Endodermal cell (in vitro differentiated cells): ENCODE data around the gene CRELD2. TPM values are rescaled to one million over a fixed set of nuclear protein-coding genes. Genes with fewer than 3 reads are reported as not detected.
A peak's percentile ranks its signal among the peaks of the same experiment; 100 is the strongest.

ENCODE experiments used
- DNase-seq: peaks from one replicate; pipeline ENCODE4 v3.0.0-alpha.2; 2017
- H3K27ac ChIP-seq: 2 replicates; pipeline ENCODE4 v1.5.1; 2013; ENCODE audit warnings: mild to moderate bottlenecking, low read depth, low read length, moderate library complexity
- H3K27me3 ChIP-seq: 2 replicates; pipeline ENCODE4 v1.6.1; 2013; ENCODE audit warnings: mild to moderate bottlenecking, low read length, moderate library complexity; ENCODE audit not compliant: insufficient read depth, control insufficient read depth, poor library complexity, severe bottlenecking
- H3K36me3 ChIP-seq: 2 replicates; pipeline ENCODE4 v1.7.0; 2013; ENCODE audit warnings: mild to moderate bottlenecking, low read length, moderate library complexity; ENCODE audit not compliant: control insufficient read depth, insufficient read depth
- H3K4me1 ChIP-seq: one replicate; pipeline ENCODE4 v1.7.0; 2013; ENCODE audit warnings: low read length; ENCODE audit not compliant: control insufficient read depth, insufficient read depth
- H3K4me3 ChIP-seq: 2 replicates; pipeline ENCODE4 v1.5.1; 2013; ENCODE audit warnings: mild to moderate bottlenecking, low read length, moderate library complexity
- H3K9ac ChIP-seq: 2 replicates; pipeline ENCODE4 v1.6.1; 2013; ENCODE audit warnings: mild to moderate bottlenecking, low read length, moderate library complexity; ENCODE audit not compliant: poor library complexity, severe bottlenecking; ENCODE audit errors: extremely low read depth
- H3K9me3 ChIP-seq: 2 replicates; pipeline ENCODE4 v1.6.1; 2013; ENCODE audit warnings: mild to moderate bottlenecking, low read length, moderate library complexity; ENCODE audit not compliant: control insufficient read depth
- H3K27ac Mint-ChIP-seq: 2 replicates; pipeline ENCODE4 v1.8.0; 2020; ENCODE audit warnings: mixed read lengths
- H3K27me3 Mint-ChIP-seq: 2 replicates; pipeline ENCODE4 v1.8.0; 2021; ENCODE audit warnings: mild to moderate bottlenecking, mixed read lengths; ENCODE audit not compliant: insufficient read depth
- H3K36me3 Mint-ChIP-seq: 2 replicates; pipeline ENCODE4 v1.8.0; 2020; ENCODE audit warnings: low read depth, mixed read lengths
- H3K4me1 Mint-ChIP-seq: 2 replicates; pipeline ENCODE4 v1.8.0; 2020; ENCODE audit warnings: mixed read lengths
- H3K4me3 Mint-ChIP-seq: 2 replicates; pipeline ENCODE4 v1.8.0; 2020; ENCODE audit warnings: mild to moderate bottlenecking, moderate library complexity, mixed read lengths
- H3K9me3 Mint-ChIP-seq: 2 replicates; pipeline ENCODE4 v1.8.0; 2020; ENCODE audit warnings: mild to moderate bottlenecking, mixed read lengths
- WGBS, 2 experiments: methylation state at CpG; one replicate each; pipeline versions ENCODE4 v1.1.5 to v1.1.7; 2013; ENCODE audit warnings: missing lambda C conversion rate in 2 of 2, mixed read lengths in 1 of 2; ENCODE audit not compliant: insufficient coverage in 1 of 2, insufficient read length in 1 of 2; 5-methylcytosine and 5-hydroxymethylcytosine counted together
- total RNA-seq, 2 donors: library from RNA; stranded (reverse); fragmentation: NEBNext Ultra II Directional in 1 of 2; extraction: Animal tissue kit (Norgen Biotek cat#: 25700) in 1 of 2; gene quantifications; 2 replicates in 1 of 2; 3 replicates in 1 of 2; pipeline ENCODE4 v1.2.1, GENCODE V29; 2021
- TF ChIP-seq, protein P1 (sequence below): fragments of 200-600 bp; sonication (generic); conservative IDR thresholded peaks from 2 replicates; pipeline ENCODE4 v1.5.0; 2021; ENCODE audit warnings: antibody characterized with exemption, mild to moderate bottlenecking

CRELD2 gene
- total RNA-seq, 2 donors from 2014 or later: 39.8 to 62.9 TPM

DNA sequence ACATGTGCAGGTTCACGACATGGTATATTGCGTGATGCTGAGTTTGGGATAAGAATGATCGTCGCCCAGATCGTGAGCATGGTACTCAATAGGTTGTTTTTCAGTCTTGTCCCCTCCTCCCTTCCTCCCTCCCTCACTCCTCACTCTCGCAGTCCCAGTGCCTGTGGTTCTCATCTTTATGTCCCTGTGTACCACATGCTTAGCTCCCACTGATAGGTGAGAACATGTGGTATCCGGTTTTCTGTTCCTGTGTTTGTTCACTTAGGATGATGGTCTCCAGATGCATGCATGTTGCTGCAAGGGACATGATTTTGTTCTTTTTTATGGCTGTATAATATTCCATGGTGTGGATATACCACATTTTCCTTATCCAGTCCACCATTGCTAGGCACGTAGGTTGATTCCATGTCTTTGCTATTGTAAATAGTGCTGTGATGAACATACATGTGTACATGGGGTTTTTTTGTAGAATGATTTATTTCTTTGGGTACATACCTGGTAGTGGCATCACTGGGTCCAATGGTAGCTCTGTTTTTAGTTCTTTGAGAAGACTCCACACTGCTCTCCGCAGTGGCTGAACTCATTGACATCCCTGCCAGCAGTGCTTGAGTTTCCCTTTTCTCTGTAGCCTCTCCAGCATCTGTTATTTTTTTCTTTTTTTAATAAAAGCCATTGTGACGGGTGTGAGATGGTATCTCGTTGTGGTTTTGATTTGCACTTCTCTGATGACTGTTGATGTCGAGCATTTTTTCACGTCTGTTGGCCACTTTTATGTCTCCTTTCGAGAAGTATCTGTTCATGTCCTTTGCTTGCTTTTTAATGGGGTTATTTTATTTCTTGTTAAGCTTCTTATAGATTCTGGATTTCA is 48.4 kb upstream of the CRELD2 start:
- H3K9me3 Mint-ChIP-seq: peaks cover 50% of the 10 kb centered on the region

DNA sequence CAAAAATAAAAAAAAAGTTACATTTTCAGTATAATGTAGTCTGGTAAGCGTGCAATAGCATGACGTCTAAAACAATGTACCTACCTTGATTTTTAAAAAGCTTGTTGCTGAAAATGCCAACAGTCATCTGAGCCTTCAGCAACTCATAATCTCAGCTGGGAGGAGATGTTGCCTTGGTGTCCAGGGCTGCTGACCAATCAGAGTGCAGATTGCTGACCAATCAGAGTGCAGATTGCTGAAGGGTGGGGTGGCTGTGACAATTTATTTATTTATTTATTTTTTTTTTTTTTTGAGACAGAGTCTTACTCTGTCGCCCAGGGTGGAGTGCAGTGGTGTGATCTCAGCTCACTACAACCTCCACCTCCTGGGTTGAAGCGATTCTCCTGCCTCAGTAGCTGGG is 47.0 kb upstream of the CRELD2 start:
- Mint-ChIP-seq H3K27me3 (no peaks in the 10 kb centered on the region), H3K36me3 (peaks cover 58% of the 10 kb centered on the region), H3K4me1 (no peaks in the 10 kb centered on the region), H3K9me3 (peaks cover 36% of the 10 kb centered on the region), H3K27ac (no peak overlapping the region), H3K4me3 (no peak overlapping the region)
- DNase-seq: no peak
- WGBS, 2 experiments: 100% methylated on average over 3 to 4 of the region's 4 CpGs
- Histone ChIP-seq H3K9ac (no peak overlapping the region), H3K27ac (no peak overlapping the region), H3K4me3 (no peak overlapping the region), H3K27me3 (no peaks in the 10 kb centered on the region), H3K4me1 (no peaks in the 10 kb centered on the region), H3K36me3 (peaks cover 33% of the 10 kb centered on the region), H3K9me3 (peaks cover 31% of the 10 kb centered on the region)
- TF ChIP-seq, protein P1, sequence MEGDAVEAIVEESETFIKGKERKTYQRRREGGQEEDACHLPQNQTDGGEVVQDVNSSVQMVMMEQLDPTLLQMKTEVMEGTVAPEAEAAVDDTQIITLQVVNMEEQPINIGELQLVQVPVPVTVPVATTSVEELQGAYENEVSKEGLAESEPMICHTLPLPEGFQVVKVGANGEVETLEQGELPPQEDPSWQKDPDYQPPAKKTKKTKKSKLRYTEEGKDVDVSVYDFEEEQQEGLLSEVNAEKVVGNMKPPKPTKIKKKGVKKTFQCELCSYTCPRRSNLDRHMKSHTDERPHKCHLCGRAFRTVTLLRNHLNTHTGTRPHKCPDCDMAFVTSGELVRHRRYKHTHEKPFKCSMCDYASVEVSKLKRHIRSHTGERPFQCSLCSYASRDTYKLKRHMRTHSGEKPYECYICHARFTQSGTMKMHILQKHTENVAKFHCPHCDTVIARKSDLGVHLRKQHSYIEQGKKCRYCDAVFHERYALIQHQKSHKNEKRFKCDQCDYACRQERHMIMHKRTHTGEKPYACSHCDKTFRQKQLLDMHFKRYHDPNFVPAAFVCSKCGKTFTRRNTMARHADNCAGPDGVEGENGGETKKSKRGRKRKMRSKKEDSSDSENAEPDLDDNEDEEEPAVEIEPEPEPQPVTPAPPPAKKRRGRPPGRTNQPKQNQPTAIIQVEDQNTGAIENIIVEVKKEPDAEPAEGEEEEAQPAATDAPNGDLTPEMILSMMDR: no peak

More for the DNA sequence above, 48.4 kb upstream of the CRELD2 start:
- Histone ChIP-seq H3K9me3 (peaks cover 42% of the 10 kb centered on the region), H3K27ac (no peak overlapping the region), H3K36me3 (peaks cover 28% of the 10 kb centered on the region), H3K4me3 (peak overlapping the region; percentile 22), H3K9ac (no peak overlapping the region), H3K27me3 (no peaks in the 10 kb centered on the region), H3K4me1 (no peaks in the 10 kb centered on the region)
- no peaks in the 10 kb centered on the region for H3K27me3 Mint-ChIP-seq
- TF ChIP-seq, protein P1: no peak
- no peak overlapping the region for H3K27ac Mint-ChIP-seq
- H3K4me3 Mint-ChIP-seq: no peak overlapping the region
- WGBS, 2 experiments: 89 to 94% methylated on average over 11 to 14 of the region's 14 CpGs
- no peak for DNase-seq
- peaks cover 65% of the 10 kb centered on the region for H3K36me3 Mint-ChIP-seq
- H3K4me1 Mint-ChIP-seq: no peaks in the 10 kb centered on the region

DNA sequence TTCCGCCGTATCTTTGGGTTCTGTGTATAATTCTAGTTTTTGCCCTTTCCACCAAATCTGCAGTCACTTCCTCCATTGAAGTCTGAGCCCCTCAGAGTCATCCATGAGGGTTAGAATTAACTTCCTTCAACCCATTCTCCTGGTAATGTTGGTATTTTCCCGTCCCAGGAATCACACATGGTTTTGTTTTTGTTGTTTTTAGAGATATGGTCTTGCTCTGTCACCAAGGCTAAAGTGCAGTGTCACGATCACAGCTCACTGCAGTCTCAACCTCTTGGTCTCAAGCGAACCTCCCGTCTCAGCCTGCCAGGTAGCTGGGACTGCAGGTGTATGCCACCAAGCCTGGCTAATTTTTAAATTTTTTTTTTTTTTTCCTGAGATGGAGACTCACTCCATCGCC is 46.1 kb upstream of the CRELD2 start:
- Mint-ChIP-seq H3K36me3 (peaks cover 54% of the 10 kb centered on the region), H3K4me1 (no peaks in the 10 kb centered on the region), H3K9me3 (peaks cover 28% of the 10 kb centered on the region), H3K4me3 (no peak overlapping the region), H3K27me3 (no peaks in the 10 kb centered on the region), H3K27ac (no peak overlapping the region)
- no peak overlapping the region for H3K27ac ChIP-seq
- no peak overlapping the region for H3K4me3 ChIP-seq
- H3K36me3 ChIP-seq: peaks cover 32% of the 10 kb centered on the region
- no peaks in the 10 kb centered on the region for H3K27me3 ChIP-seq
- 96 to 100% methylated on average over 6 to 7 of the region's 7 CpGs for WGBS, 2 experiments
- TF ChIP-seq, protein P1: no peak
- no peak overlapping the region for H3K9ac ChIP-seq
- no peak for DNase-seq
- H3K4me1 ChIP-seq: no peaks in the 10 kb centered on the region
- peaks cover 27% of the 10 kb centered on the region for H3K9me3 ChIP-seq
